Endothelial cell (in vitro differentiated cells): ENCODE measurements around the gene TREML2. TPM values are rescaled to one million over a fixed set of nuclear protein-coding genes. Genes with fewer than 3 reads are reported as not detected.

Experiments
- DNase-seq: peaks from one replicate; pipeline ENCODE4 v3.0.0; 2021; ENCODE audit warnings: low spot score
- H3K27ac Mint-ChIP-seq: one replicate; pipeline ENCODE4 v1.8.0; 2021; ENCODE audit warnings: mixed read lengths, inconsistent platforms; ENCODE audit not compliant: unreplicated experiment
- H3K27me3 Mint-ChIP-seq: one replicate; pipeline ENCODE4 v1.8.0; 2021; ENCODE audit warnings: mild to moderate bottlenecking, moderate library complexity, mixed read lengths, inconsistent platforms; ENCODE audit not compliant: unreplicated experiment
- H3K36me3 Mint-ChIP-seq: one replicate; pipeline ENCODE4 v1.8.0; 2021; ENCODE audit warnings: mild to moderate bottlenecking, low read depth, mixed read lengths, inconsistent platforms; ENCODE audit not compliant: unreplicated experiment
- H3K4me1 Mint-ChIP-seq: one replicate; pipeline ENCODE4 v1.8.0; 2021; ENCODE audit warnings: mild to moderate bottlenecking, mixed read lengths, inconsistent platforms; ENCODE audit not compliant: unreplicated experiment
- H3K4me3 Mint-ChIP-seq: one replicate; pipeline ENCODE4 v1.8.0; 2021; ENCODE audit warnings: mild to moderate bottlenecking, mixed read lengths, inconsistent platforms; ENCODE audit not compliant: unreplicated experiment
- H3K9me3 Mint-ChIP-seq: one replicate; pipeline ENCODE4 v1.8.0; 2021; ENCODE audit warnings: mixed read lengths, inconsistent platforms; ENCODE audit not compliant: unreplicated experiment
- total RNA-seq: library from RNA; stranded (reverse); fragmentation: NEBNext Ultra II Directional; extraction: Animal tissue kit (Norgen Biotek cat#: 25700); gene quantifications from one replicate; pipeline ENCODE4 v1.2.1, GENCODE V29; 2021; ENCODE audit not compliant: unreplicated experiment
- TF ChIP-seq, protein P1 (sequence below): fragments of 200-600 bp; sonication (generic); IDR thresholded peaks from one replicate; pipeline ENCODE4 v1.5.0; 2021; ENCODE audit warnings: antibody characterized with exemption; ENCODE audit not compliant: unreplicated experiment

Gene TREML2
- total RNA-seq, 1 donor from 2014 or later: 0.10 TPM

DNA sequence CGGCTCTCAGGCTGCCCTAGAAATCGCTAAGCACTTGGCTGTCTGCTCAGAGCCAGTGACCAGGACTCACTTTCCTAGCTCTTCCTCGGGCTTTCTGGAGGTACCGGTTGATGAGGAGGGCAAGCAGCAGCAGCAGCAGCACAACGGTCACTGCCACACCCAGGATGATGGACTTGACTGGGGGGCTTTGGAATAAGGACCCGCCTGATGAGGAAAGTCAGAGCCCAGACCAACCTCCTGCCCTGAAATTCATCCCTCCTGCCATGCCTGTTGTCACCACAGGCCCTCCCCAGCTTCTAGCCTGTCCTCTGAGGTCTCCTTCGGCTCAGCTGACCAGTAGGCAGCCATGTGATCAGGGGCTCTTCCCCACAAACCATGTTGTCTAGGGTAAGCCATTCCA is 16.2 kb downstream of the TREML2 start:
- peaks cover under 1% of the 10 kb centered on the region for H3K27me3 Mint-ChIP-seq
- no peaks in the 10 kb centered on the region for H3K36me3 Mint-ChIP-seq
- H3K27ac Mint-ChIP-seq: no peak overlapping the region
- H3K4me3 Mint-ChIP-seq: no peak overlapping the region
- H3K9me3 Mint-ChIP-seq: no peaks in the 10 kb centered on the region
- DNase-seq: no peak
- TF ChIP-seq, protein P1, sequence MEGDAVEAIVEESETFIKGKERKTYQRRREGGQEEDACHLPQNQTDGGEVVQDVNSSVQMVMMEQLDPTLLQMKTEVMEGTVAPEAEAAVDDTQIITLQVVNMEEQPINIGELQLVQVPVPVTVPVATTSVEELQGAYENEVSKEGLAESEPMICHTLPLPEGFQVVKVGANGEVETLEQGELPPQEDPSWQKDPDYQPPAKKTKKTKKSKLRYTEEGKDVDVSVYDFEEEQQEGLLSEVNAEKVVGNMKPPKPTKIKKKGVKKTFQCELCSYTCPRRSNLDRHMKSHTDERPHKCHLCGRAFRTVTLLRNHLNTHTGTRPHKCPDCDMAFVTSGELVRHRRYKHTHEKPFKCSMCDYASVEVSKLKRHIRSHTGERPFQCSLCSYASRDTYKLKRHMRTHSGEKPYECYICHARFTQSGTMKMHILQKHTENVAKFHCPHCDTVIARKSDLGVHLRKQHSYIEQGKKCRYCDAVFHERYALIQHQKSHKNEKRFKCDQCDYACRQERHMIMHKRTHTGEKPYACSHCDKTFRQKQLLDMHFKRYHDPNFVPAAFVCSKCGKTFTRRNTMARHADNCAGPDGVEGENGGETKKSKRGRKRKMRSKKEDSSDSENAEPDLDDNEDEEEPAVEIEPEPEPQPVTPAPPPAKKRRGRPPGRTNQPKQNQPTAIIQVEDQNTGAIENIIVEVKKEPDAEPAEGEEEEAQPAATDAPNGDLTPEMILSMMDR: no peak
- peaks cover 13% of the 10 kb centered on the region for H3K4me1 Mint-ChIP-seq

GRCh38 chr6:41182069-41183034 is 18.6 kb downstream of the TREML2 start:
- peaks cover 14% of the 10 kb centered on the region for H3K4me1 Mint-ChIP-seq
- no peak overlapping the region for H3K4me3 Mint-ChIP-seq
- TF ChIP-seq, protein P1: peak; percentile 61
- peak; percentile 54 for DNase-seq
- H3K9me3 Mint-ChIP-seq: no peaks in the 10 kb centered on the region
- H3K27ac Mint-ChIP-seq: no peak overlapping the region
- H3K36me3 Mint-ChIP-seq: no peaks in the 10 kb centered on the region
- H3K27me3 Mint-ChIP-seq: peaks cover 2% of the 10 kb centered on the region

DNA sequence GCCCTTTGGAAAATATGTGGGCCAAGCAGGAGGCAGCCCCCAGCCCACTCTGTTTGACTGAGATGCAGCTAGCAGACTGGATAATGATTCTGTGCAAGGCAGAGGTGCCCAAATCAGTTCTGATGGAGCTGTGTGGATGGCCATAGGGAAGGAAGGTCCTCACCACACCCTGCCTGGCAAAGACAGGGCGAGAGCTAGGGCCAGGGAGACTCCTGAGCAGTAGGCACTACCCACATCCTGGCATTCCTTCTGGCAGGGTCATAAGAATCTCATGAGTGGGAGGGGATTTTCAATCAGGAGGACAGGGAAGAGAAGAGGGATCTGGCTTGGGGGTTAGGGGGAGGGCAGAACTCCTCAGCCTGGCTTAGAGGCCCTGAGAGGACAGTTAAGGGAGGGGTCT is 19.4 kb downstream of the TREML2 start:
- Mint-ChIP-seq H3K4me3 (no peak overlapping the region), H3K9me3 (no peaks in the 10 kb centered on the region), H3K27me3 (peaks cover 2% of the 10 kb centered on the region), H3K4me1 (peaks cover 8% of the 10 kb centered on the region), H3K27ac (no peak overlapping the region), H3K36me3 (no peaks in the 10 kb centered on the region)
- TF ChIP-seq, protein P1: no peak
- no peak for DNase-seq

DNA sequence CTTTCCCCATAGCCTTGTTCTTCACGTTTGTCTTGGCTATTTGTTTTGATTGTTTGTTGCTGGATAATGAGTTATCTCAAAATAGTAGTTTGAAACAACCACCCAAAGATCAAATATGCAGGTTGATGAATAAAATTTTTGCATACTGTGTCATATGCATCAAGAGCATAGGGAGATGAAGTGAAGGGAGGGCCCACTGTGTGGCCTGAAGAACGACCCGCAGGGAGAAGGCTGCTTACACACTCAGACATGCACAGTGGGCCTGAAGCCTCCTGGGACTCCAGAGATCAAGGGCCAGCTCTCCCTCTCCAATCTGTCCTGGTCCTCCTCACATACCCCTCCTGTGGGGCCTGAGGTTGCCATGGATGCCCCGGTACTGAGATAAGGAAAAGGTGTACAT is 21.8 kb downstream of the TREML2 start:
- Mint-ChIP-seq H3K4me3 (no peak overlapping the region), H3K27me3 (peaks cover 2% of the 10 kb centered on the region), H3K9me3 (no peaks in the 10 kb centered on the region), H3K36me3 (no peaks in the 10 kb centered on the region), H3K27ac (no peak overlapping the region), H3K4me1 (peaks cover 2% of the 10 kb centered on the region)
- TF ChIP-seq, protein P1: no peak
- DNase-seq: no peak

DNA sequence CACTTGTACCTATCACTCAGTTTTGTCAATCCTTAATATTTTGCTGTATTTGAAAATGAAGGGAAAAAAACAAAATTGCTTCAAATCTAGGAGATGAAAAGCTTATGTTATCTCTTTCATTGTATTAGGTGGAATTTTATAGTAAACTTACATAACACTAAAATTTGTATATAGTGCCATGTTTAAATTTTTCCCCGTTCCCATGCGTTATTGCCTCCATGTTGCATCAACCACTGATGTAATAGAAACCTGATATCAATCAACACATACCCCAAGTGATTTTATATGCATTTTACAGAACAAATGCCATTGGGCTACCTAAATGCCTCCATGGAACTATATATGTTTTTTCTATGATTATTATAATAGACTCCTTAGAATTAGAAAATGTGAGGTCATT is 23.3 kb downstream of the TREML2 start:
- no peak for DNase-seq
- TF ChIP-seq, protein P1: no peak
- H3K4me3 Mint-ChIP-seq: no peak overlapping the region

More for the DNA sequence above, 23.3 kb downstream of the TREML2 start:
- no peak overlapping the region for H3K27ac Mint-ChIP-seq
- H3K27me3 Mint-ChIP-seq: peaks cover 2% of the 10 kb centered on the region
- H3K4me1 Mint-ChIP-seq: peaks cover 2% of the 10 kb centered on the region
- no peaks in the 10 kb centered on the region for H3K9me3 Mint-ChIP-seq
- H3K36me3 Mint-ChIP-seq: no peaks in the 10 kb centered on the region
